ENCODE results near the gene CDK5.

Gene CDK5

DNA sequence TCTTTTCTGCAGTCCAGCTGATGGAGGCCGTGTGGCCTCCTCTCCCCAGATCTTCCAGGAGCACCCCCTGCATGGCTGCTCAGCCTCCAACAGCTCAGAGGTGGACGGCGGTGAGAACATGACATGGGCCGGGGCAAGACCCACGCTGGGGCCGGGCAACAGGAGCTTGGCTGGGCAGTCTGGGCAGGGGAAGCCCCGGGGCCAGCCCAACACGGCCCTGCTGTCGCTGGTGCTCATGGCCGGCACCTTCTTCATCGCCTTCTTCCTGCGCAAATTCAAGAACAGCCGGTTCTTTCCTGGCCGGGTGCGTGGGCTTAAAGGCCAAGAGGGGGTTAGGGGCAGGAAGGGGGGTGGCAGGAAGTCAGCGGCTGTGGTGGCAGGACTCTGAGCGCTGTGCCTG, 16.3 kb upstream of the CDK5 start:
- no peak for DNase-seq (ENCODE audit: low read depth)

DNA sequence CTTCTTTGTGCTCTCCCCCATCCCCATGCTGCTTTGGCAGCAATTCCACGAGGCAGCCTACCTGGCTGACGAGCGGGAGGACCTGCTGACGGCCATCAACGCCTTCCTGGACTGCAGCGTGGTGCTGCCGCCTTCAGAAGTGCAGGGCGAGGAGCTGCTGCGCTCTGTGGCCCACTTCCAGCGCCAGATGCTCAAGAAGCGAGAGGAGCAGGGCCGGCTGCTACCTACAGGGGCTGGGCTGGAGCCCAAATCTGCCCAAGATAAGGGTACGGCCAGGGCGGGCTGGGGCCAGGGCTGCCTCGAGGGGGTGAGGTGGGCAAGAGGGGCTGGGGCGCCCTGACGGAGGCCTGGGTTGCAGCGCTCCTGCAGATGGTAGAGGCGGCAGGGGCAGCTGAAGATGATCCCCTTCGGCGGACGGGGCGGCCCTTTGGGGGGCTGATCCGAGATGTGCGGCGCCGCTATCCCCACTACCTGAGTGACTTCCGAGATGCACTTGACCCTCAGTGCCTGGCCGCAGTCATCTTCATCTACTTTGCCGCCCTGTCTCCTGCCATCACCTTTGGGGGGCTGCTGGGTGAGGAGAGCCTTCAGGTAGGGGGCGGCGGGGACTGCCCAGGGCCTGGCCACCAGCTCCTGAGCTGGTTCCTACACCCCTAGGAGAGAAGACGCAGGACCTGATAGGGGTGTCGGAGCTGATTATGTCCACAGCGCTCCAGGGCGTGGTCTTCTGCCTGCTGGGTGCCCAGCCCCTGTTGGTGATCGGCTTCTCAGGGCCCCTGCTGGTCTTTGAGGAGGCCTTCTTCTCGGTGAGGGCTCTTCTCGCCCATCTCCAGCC, 13.6 kb upstream of the CDK5 start:
- DNase-seq (ENCODE audit: low read depth): no peak

DNA sequence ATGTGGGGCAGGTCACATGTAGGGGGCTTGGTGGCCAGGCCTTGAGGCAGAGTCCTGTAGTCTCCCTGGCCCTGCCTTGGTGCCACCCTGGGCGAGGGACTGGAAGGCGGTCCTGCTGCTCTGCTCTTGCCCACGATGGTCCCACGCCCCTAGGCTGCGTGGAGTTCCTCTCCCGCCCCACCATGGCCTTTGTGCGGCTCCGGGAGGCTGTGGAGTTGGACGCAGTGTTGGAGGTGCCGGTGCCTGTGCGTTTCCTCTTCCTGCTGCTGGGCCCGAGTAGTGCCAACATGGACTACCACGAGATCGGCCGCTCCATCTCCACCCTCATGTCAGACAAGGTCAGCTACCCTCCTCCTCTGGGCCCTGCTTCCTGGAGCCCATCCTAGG, 12.9 kb upstream of the CDK5 start:
- no peak for DNase-seq (ENCODE audit: low read depth)

DNA sequence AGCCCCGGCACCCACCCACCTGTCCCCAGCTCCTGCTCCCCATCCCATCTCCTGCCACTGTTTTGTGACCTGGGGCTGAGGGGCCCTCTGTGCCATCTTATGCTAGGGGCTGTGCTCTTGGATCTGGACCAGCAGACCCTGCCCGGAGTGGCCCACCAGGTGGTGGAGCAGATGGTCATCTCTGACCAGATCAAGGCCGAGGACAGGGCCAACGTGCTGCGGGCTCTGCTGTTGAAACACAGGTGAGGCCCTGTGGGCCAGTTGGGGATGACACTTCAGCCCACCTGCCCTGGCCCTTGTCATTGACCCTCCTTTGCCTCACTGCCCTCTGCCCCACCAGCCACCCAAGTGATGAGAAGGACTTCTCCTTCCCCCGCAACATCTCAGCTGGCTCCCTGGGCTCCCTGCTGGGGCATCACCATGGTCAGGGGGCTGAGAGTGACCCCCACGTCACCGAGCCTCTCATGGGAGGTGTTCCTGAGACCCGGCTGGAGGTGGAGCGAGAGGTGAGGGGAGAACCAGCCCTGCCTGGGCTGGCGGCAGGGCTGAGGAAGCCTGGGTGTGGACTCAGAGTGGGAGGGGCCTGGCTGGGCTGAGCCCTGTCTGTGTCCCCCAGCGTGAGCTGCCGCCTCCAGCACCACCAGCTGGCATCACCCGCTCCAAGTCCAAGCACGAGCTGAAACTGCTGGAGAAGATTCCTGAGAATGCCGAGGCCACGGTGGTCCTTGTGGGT, 12.3 kb upstream of the CDK5 start:
- DNase-seq (ENCODE audit: low read depth): no peak

DNA sequence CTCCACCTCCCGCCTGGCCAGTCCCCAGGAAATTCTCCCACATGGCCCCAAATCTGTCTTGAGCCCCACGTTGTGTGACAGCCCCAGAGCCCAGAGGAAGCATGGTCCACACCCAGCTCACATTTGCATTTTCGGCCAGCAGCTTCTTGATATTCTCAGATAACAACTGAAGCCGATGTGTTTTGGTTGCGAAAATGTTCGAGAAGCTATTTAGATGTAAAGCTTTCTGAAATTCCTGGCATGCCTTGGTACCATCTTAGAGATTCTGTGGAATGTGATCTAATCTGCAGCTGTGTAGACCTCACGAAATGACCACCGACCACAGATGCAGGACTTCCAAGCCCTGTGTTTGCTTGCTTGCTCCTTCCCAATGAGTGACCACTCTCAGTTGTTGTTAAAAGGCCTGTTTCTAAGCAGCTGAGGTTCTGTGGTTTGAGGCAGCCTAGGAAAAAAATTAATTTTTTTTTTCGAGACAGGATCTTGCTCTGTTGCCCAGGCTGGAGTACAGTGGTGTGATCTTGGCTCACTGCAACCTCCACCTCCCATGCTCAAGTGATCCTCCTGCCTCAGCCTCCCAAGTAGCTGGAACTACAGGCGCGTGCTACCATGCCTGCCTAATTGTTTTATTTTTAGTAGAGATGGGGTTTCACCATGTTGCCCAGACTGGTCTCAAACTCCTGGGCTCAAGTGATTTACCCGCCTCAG, 10.5 kb upstream of the CDK5 start:
- no peak for DNase-seq (ENCODE audit: low read depth)

DNA sequence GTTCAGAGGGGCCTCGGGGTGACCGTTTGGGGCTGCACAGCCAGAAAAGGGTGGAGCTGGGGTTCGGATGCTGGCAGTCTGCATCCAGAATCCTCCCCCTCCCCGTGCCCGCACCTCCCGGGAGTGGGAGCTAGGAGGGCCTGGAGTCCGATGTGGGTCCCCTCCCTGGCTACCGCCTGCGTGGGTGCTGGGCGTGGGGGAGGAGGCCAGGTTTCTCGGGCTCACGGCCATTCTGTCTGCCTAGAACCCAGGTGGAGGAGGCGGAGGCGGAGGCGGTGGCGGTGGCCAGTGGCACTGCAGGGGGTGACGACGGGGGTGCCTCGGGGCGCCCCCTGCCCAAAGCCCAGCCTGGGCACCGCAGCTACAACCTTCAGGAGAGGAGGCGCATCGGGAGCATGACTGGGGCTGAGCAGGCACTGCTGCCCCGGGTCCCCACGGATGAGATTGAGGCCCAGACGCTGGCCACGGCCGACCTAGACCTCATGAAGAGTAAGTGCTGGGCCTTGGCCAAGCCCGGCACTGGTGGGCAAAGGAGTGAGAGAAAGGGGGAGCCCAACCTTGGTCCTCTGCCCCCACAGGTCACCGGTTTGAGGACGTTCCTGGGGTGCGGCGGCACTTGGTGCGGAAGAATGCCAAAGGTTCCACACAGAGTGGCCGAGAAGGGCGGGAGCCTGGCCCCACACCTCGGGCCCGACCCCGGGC, 8.7 kb upstream of the CDK5 start:
- DNase-seq (ENCODE audit: low read depth): no peak

DNA sequence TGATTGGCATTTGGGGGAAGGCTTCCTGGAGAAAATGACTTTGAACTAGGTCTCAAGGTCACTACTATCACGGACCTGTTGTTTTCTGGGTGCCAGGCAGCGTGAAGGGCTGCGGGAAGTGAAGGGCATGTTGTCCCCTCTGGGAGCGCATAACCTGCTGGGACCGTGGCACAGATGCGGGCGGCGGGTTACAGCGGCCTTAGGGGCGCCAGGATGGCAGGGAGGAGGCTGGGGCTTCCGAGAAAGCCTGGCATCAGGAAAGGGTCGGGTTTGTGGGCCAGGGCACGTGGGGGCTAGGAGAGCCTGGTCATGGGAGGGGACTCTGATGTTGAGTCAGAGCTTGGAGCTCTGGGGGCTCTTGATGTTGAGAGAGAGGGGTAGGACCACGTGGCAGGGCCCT, 7.8 kb upstream of the CDK5 start:
- DNase-seq (ENCODE audit: low read depth): no peak

DNA sequence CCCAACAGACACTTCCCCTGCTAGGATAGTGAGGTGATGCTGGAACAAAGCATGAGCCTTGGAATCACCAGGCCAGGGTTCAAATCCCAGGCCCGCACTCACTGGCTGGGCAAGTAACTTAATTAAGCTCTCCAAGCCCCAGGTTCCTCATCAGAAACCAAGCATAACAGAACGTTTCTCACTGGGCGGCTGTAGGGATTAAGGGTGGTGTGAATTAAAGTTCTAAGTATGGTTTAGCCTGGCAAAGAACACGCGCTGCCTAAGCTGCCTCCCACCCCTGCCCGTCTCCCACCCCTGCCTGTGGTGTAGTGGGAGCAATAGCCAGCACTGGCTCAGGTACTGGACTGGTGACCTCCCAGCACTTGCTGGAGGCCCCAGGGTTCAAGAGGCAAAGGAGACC, 7.3 kb upstream of the CDK5 start:
- no peak for DNase-seq (ENCODE audit: low read depth)

DNA sequence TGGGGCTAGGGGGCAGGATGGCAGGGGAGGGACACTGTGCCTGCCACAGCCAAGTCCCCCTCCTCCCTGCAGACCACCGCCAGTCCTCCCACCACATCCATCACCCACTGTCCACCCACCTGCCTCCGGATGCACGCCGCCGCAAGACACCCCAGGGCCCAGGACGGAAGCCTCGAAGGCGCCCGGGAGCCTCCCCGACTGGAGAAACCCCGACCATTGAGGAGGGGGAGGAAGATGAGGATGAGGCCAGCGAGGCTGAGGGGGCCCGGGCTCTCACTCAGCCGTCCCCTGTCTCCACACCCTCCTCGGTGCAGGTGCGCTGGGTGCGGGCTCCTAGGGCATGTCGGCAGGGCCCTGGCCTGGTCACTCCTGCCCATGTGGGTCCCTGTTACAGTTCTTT, 6.8 kb upstream of the CDK5 start:
- DNase-seq (ENCODE audit: low read depth): no peak

DNA sequence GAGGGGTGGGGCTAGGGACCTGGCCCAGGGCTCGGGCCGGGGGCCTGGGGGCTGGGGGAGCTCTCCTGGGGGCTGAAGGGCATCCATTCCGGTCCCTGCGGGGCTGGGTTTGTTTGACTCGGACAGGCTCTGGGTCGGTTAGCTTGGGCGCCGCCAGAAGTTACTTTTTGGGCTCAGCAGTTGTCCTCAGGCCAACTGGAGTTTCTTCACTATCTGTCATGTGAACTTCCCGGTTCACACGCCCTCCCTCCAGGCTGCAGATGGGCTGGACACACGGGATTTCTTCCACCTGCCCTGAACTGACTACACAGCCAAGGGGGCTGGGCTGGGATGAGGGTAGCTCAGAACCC, 5.5 kb upstream of the CDK5 start:
- DNase-seq (ENCODE audit: low read depth): no peak

DNA sequence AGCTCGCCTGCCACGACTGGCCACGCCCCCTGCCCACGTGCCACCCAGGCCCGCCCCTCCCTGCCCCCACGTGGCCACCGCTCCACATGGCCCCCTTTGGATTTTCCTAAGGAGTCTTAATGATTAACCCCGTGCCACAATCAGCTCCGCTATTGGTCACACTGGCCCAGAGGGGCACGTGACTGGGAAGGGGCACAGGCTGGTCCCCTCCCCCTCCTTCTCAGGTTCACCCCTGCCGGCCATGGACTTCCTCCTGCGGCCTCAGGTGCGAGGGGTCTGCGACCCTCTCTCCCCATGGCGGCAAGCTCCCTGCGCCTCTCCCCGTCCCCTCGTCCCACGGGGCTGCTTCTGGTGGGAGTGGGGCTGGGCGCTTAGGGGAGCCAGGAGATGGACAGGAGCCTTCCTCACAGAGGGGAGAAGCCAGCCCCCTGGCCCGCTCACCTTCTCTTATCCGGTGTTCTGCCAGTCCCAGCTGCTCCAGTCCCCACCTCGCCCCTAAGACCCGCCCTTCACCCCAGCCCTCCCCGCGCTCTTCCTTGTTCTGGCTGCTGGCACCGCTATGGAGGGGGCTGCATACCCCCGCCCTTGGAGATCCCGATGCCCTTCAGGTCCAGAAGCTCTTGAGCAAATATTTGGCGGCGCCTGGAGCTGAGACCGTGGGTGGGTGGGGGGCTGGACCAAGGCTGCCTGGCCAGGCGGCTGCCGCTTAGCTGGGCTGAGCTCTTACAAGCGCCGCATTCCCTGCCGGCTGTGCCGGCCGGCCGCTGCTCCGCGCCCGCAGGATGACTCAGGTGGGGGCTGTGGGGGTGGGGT, 4.9 kb upstream of the CDK5 start:
- DNase-seq (ENCODE audit: low read depth): no peak

DNA sequence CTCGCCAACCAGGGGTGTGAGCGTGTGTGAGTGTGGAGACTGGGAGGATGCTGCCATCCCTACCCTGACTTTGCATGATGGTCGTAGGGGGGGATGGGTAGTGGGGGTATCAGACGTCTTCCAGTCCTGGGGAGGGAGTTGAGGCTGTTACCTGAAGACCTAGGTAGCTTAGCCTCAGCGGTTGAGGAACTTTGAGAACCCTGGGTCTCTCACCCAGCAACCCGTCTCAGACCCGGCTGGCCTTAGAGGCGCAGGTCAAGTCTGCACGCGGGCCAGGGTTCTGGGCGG, 4.4 kb upstream of the CDK5 start:
- DNase-seq (ENCODE audit: low read depth): no peak

DNA sequence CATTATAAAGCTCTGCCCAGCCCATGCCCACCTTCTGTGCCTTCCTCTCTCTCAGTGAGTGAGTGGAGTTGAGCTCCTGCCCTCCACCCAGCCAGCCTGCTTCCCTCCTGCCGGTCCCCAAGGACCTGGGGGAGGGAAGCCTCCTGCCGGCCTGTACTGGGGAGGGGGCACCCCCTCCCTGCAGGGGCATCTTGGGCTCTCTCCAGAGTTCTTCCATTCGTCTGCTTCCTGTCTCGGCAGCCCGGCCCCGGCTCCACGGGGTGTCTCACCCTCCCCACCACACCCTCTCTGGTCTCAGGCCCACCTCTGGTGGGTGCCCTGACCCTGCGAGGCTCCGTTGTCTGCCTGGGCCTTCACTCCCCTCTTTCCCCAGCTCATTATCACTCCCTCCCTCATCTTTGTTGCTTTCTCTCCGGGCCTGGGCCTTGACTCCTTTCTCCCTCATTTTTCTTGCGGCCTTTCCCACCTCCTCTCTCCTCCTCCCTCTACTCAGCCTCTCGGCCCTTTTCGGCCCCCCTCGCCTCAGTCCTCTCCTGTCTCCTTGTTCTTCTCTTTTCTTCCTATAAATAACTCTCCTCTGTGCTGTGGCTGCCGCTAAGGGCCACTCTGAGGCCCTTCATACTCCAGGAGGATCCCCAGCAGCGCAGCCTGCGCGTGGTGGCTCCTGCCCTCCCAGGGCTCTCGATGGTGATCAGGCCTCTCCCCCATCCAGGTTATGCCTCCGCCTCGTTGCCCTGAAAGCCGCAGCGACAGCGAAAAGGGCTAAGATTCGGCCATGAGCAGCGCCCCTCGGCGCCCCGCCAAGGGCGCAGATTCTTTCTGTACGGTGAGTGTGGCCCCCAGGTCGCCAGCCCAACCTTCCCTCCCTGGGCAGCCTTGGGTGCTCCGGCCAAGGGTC, 3.8 kb upstream of the CDK5 start:
- no peak for DNase-seq (ENCODE audit: low read depth)

DNA sequence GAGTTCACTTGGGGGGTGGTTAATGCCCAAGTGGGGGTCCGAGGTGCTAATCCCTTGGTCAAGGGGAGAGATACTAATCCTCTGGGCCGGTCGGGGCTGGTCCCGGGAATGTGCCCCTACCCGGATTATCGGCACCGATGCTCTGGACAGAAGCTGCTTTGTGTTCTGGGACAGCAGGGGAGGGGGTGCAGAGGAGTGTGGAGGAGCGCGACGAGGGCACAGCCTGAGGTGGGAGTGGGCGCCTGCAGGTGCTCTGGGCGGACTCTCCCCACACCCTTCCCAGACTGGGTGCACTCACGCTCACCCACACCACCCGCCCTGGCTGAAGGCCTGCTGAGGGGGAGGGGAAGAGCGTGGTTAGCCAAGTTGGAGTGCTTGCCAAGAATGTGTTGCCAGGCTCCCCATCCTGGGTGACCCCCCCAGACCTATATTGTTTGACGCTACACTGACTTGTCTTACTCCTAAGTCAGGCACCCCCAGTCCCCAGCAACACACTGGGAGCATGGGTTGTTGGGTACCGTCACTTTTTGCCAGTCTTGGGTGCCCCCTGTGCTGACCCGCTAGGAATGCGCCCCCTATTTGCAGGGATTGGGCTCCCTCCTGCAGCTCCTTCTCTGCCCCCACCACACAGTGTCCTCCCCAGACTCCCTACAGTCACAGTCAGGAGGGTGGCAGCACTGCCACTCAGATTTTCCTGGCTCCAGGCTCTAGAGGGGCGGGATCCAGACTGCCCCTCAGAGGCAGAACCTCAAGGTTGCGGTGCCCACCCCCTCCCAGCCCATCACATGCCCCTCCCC, 2.9 kb upstream of the CDK5 start:
- no peak for DNase-seq (ENCODE audit: low read depth)

DNA sequence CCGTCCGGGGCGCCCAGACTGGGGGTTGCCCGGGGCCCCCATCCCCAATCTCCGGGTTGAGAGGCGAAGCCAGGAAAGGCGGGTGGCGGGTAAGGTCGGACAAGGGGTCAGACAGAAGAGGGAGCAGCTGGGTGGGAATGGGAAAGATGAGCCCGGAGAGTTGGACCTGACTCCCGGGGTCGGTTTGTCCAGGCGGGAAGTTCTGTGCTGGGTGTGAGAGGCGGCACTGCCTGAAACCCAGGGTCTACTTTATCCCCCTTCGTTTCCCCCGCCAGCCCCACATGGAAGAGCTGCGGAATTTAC, 2.4 kb upstream of the CDK5 start:
- no peak for DNase-seq (ENCODE audit: low read depth)

DNA sequence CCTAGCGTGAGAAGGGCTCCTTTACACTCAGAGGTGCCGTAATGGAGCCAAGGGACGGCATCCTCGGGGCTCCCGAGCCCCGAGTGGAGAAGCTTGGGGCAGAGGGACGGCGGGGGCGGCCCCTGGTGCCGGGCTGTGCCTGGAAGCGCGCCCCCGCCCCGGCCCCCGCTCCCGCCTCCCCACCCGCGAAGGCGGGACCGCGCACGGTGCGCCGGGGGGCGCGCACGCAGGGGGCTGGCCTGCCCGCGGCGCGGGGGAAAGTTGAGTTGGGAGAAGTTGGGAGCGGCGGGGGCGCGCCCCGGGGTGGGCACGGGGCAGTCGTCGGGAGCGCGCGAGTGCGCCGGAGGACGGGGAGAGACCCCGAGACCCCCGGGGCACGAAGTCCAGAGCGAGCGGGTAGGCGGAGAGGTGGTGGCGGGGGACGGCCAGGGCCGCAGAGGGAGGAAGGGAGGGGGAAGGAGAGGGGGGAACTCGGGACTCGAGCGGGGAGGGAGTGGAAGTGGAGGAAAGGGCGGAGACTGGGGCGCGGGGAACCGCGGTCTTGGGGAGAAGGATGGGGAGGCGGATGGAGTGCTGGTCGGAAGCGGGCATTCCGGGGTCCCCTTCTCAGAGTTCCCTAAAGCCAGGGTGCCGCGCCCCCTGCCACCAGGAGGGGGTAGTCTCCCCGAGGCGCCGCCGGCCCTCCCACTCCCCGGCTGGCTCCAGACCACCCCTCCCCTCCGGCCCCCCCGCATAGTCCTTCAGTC, 1.8 kb upstream of the CDK5 start, which contains the start of gene SLC4A2:
Gene SLC4A2, plus strand, starts transcription at position 223 of the 746 bp plus-strand sequence. CDS start 2,399 bp downstream, outside the sequence.
- peak; percentile 61 for DNase-seq (ENCODE audit: low read depth)

DNA sequence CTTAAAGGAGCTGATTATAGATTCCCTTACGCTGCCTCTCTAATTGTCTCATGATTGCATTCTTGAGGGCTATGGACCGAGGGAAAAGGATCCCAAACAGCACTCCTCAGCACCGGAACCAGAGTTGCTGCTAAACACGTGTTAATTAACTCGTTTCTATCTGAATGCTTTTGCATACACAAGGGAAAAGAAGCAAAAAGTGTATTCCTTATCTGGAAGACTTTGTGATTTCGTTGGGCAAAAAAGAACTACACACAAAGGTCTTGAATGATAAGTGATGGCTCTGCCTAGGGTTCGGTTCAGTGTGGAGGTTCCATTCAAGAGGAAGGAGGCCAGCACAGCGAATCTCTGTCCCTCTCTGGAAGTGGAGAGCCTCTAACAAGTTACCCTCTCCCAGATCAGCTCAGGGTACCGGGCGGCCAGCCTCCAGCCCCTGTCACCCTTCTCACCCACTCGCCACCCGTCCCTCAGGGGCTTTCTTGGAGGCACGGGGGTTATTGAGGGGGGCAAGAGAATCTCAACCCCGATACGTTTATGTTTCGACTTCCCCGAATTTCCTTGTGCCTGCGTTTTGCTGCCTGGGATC, 1.2 kb upstream of the CDK5 start:
- peak; percentile 16 for DNase-seq (ENCODE audit: low read depth)

DNA sequence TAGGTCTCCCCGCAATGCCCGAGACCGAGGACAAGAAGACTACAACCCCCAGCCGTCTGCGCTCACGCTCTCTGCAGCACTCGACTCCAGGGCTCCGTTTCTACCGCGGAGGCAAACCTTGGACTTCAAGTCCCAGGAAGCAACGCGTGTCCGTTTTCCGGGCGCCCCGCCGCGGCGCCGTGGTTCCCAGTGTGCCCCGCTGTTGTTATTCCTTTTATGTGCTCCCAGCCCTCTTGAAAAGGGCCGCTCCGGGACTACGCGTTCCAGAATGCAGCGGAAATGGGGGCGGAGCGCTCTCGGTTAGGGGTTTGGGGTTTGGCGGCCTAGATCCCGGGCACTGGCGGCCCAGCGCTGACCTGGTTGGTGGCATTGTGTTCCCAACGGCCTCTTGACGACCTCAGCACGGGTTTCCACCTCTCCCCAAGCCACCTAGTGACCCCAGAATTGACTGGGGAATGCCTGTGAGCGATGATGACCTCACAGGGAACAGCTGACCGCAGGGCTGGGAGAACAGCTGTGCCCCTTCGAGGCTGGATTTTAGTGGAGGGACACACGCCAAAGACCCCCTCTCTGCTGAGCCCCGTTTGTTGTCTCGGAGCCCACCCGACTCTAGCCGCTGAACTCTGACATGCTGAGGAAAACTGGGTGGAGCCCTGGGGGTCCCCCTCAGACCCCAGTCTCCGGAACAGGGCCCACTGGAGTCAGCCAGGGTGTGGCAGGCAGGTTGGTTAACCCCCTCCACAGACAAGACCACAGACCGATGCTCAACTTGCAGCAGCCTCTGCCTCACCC, 488 bp upstream of the CDK5 start:
- DNase-seq (ENCODE audit: low read depth): peak; percentile 92
